ENCODE data around the gene ZFAND2A.

GRCh38 chr7:1110358-1110757, 49.6 kb downstream of the ZFAND2A start:
- TF ChIP-seq NR3C1 (CRISPR knock-in tag; conservative IDR thresholded peaks at IDR 0.05; ENCODE audit: low read depth) = no peak
- no peak for TF ChIP-seq FOXP1 (CRISPR knock-in tag; IDR thresholded peaks at IDR 0.05; ENCODE audit: borderline replicate concordance)
- no peak for TF ChIP-seq ZBTB21 (CRISPR knock-in tag; IDR thresholded peaks at IDR 0.05; ENCODE audit: borderline replicate concordance)
- no peak for TF ChIP-seq CTCF (IDR thresholded peaks at IDR 0.05)
- TF ChIP-seq USF2 (CRISPR knock-in tag; IDR thresholded peaks at IDR 0.05) = no peak
- no peak for TF ChIP-seq CREM (CRISPR knock-in tag; IDR thresholded peaks at IDR 0.05)
- TF ChIP-seq HMGXB4 (CRISPR knock-in tag; IDR thresholded peaks at IDR 0.05) = no peak
- TF ChIP-seq ETV6 (CRISPR knock-in tag; IDR thresholded peaks at IDR 0.05) = no peak
- no peak for TF ChIP-seq FOXJ3 (CRISPR knock-in tag; IDR thresholded peaks at IDR 0.05; ENCODE audit: borderline replicate concordance)
- TF ChIP-seq FOXP4 (CRISPR knock-in tag; IDR thresholded peaks at IDR 0.05) = no peak
- TF ChIP-seq NFYB (CRISPR knock-in tag; conservative IDR thresholded peaks at IDR 0.05; ENCODE audit: low read depth) = no peak
- TF ChIP-seq ZBTB43 (CRISPR knock-in tag; IDR thresholded peaks at IDR 0.05) = no peak

Measured in WTC11 (cell line).